PC-9 (cell line): Measurements from ENCODE around the gene YTHDC2. TPM values are rescaled to one million over a fixed set of nuclear protein-coding genes. Genes with fewer than 3 reads are reported as not detected.

Experiments
- BruUV-seq: library from RNA; stranded (reverse); fragments of 400-500 nt; replicated peaks from 2 replicates; lab custom pipeline; 2021; lab: Mats Ljungman, UMichigan
- CTCF ChIA-PET: fragments of 300-600 bp; sonication (Branson Sonifier 250); formaldehyde crosslinking; loops from one replicate; lab custom pipeline; 2022; ENCODE audit warnings: antibody characterized with exemption; lab: Charles Lee
- POLR2A ChIA-PET: fragments of 300-600 bp; sonication (Branson Sonifier 250); formaldehyde crosslinking; loops from one replicate; lab custom pipeline; 2022; ENCODE audit warnings: antibody characterized with exemption; ENCODE audit not compliant: unreplicated experiment; lab: Charles Lee
- DNase-seq, 2 experiments: peaks; one replicate each; pipeline versions ENCODE4 v3.0.0 to v3.0.0-alpha.2; 2015 to 2022; ENCODE audit warnings: mixed read lengths in 1 of 2
- H2AFZ ChIP-seq: fragments of 200-600 bp; sonication (generic); 2 replicates; pipeline ENCODE4 v1.8.1; 2017; ENCODE audit warnings: antibody characterized with exemption
- H3F3A ChIP-seq: fragments of 200-600 bp; sonication (generic); 2 replicates; pipeline ENCODE4 v1.8.1; 2017; ENCODE audit warnings: antibody characterized with exemption, mild to moderate bottlenecking, low read depth; ENCODE audit not compliant: insufficient read depth
- H3K27ac ChIP-seq: fragments of 200-600 bp; sonication (generic); 2 replicates; pipeline ENCODE4 v1.6.1; 2016; ENCODE audit warnings: mixed run types
- H3K27me3 ChIP-seq: fragments of 200-600 bp; sonication (generic); 2 replicates; pipeline ENCODE4 v1.6.1; 2016; ENCODE audit warnings: low read depth, mixed run types; ENCODE audit not compliant: insufficient read depth
- H3K36me3 ChIP-seq: fragments of 200-600 bp; sonication (generic); 2 replicates; pipeline ENCODE4 v1.6.1; 2016; ENCODE audit warnings: low read depth, mixed run types
- H3K4me1 ChIP-seq: fragments of 200-600 bp; sonication (generic); replicated peaks from 2 replicates; pipeline ENCODE4 v1.6.1; 2016; ENCODE audit warnings: mixed run types; ENCODE audit not compliant: insufficient read depth
- H3K4me2 ChIP-seq: fragments of 200-600 bp; sonication (generic); 2 replicates; pipeline ENCODE4 v1.6.1; 2017; ENCODE audit warnings: mixed run types
- H3K4me3 ChIP-seq: fragments of 200-600 bp; sonication (generic); 2 replicates; pipeline ENCODE4 v1.6.1; 2016; ENCODE audit warnings: mixed run types
- H3K79me2 ChIP-seq: fragments of 200-600 bp; sonication (generic); 2 replicates; pipeline ENCODE4 v1.6.1; 2017; ENCODE audit warnings: low read depth, mixed run types
- H3K9me2 ChIP-seq: fragments of 200-600 bp; sonication (generic); 2 replicates; pipeline ENCODE4 v1.8.1; 2017; ENCODE audit warnings: mild to moderate bottlenecking; ENCODE audit not compliant: insufficient read depth
- H3K9me3 ChIP-seq: fragments of 200-600 bp; sonication (generic); 2 replicates; pipeline ENCODE4 v1.8.1; 2016; ENCODE audit warnings: low read depth; ENCODE audit not compliant: insufficient read depth
- H4K20me1 ChIP-seq: fragments of 200-600 bp; sonication (generic); 2 replicates; pipeline ENCODE4 v1.8.1; 2017; ENCODE audit not compliant: insufficient read depth
- EZH2 ChIP-seq: fragments of 200-600 bp; sonication (generic); IDR thresholded peaks from 2 replicates; pipeline ENCODE4 v1.8.0; 2017; ENCODE audit warnings: antibody characterized with exemption, low read depth
- intact Hi-C: fragments of 100-400 bp; cut with micrococcal nuclease; formaldehyde crosslinking; loops from one replicate; pipeline ENCODE4 v1.10.0; 2022; ENCODE audit not compliant: unreplicated experiment
- total RNA-seq: library from RNA; stranded (reverse); gene quantifications from 2 replicates; pipeline ENCODE4 v1.2.3, GENCODE V29; 2021
- TF ChIP-seq, protein P1 (sequence below): fragments of 200-600 bp; sonication (generic); conservative IDR thresholded peaks from 2 replicates; pipeline ENCODE4 v1.6.1; 2017; ENCODE audit warnings: mixed run types, antibody characterized with exemption, mild to moderate bottlenecking, moderate library complexity

The YTHDC2 gene
- total RNA-seq, 1 experiment from 2014 or later = 14.9 TPM

DNA sequence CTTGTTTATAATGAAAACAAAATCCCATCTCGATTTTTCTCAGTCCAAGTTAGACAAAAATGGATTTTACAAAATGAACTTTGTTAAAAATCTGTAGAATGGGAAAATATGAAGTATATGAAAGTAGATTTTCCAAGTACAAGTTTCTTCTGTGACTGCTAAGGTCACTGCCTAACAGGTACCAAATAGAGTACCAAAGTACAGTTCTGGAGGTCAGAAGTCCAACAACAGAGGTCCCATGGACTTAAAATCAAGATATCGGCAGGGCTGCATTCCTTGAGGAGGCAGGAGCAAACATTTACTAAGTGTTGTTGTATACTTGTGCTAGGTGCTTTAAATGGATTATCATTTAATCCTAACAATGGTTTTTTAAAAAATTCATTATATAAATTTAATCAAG, 5.9 kb downstream of the YTHDC2 start:
- TF ChIP-seq, protein P1, sequence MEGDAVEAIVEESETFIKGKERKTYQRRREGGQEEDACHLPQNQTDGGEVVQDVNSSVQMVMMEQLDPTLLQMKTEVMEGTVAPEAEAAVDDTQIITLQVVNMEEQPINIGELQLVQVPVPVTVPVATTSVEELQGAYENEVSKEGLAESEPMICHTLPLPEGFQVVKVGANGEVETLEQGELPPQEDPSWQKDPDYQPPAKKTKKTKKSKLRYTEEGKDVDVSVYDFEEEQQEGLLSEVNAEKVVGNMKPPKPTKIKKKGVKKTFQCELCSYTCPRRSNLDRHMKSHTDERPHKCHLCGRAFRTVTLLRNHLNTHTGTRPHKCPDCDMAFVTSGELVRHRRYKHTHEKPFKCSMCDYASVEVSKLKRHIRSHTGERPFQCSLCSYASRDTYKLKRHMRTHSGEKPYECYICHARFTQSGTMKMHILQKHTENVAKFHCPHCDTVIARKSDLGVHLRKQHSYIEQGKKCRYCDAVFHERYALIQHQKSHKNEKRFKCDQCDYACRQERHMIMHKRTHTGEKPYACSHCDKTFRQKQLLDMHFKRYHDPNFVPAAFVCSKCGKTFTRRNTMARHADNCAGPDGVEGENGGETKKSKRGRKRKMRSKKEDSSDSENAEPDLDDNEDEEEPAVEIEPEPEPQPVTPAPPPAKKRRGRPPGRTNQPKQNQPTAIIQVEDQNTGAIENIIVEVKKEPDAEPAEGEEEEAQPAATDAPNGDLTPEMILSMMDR = no peak
- TF ChIP-seq EZH2 = no peak
- Histone ChIP-seq H3K36me3 (peaks cover 10% of the 10 kb centered on the region; the same call in 1 of the 2 replicates), H4K20me1 (no peaks in the 10 kb centered on the region), H3K4me1 (peaks cover 10% of the 10 kb centered on the region), H3K27ac (no peak overlapping the region), H2AFZ (no peak overlapping the region), H3K4me3 (no peak overlapping the region), H3K4me2 (no peak overlapping the region), H3K79me2 (peaks cover 15% of the 10 kb centered on the region), H3K27me3 (no peaks in the 10 kb centered on the region), H3K9me2 (no peaks in the 10 kb centered on the region), H3K9me3 (no peaks in the 10 kb centered on the region), H3F3A (peaks cover 8% of the 10 kb centered on the region; the same call in 1 of the 2 replicates)
- ChIA-PET POLR2A (no interaction called here), CTCF (no interaction called here)
- intact Hi-C loops = no loop called here
- no peak for DNase-seq
- BruUV-seq = no TSS peak

GRCh38 chr5:113520429-113520828, 6.9 kb downstream of the YTHDC2 start:
- H4K20me1 ChIP-seq = no peaks in the 10 kb centered on the region
- peaks cover 9% of the 10 kb centered on the region; the same call in 1 of the 2 replicates for H3K79me2 ChIP-seq
- no peak overlapping the region for H3K4me2 ChIP-seq
- no peak overlapping the region for H2AFZ ChIP-seq
- no peak overlapping the region for H3K27ac ChIP-seq
- H3K9me2 ChIP-seq = no peaks in the 10 kb centered on the region
- H3K27me3 ChIP-seq = no peaks in the 10 kb centered on the region
- H3K9me3 ChIP-seq = no peaks in the 10 kb centered on the region
- POLR2A ChIA-PET = interaction anchor here (0.7 kb wide), 1 partner anchor 1727 kb away, joined by 4 read pairs; no protein-coding TSS in a partner anchor
- H3K4me1 ChIP-seq = no peaks in the 10 kb centered on the region; the same call in 1 of the 2 replicates
- CTCF ChIA-PET = no interaction called here
- TF ChIP-seq, protein P1 = no peak
- TF ChIP-seq EZH2 = no peak
- H3K4me3 ChIP-seq = no peak overlapping the region
- DNase-seq = no peak
- intact Hi-C loops = no loop called here
- H3K36me3 ChIP-seq = peaks cover 10% of the 10 kb centered on the region; the same call in 1 of the 2 replicates
- peaks cover 8% of the 10 kb centered on the region; the same call in 1 of the 2 replicates for H3F3A ChIP-seq
- BruUV-seq = no TSS peak

- intact Hi-C loops = no loop called here
- Histone ChIP-seq H3K4me3 (no peak overlapping the region), H3K36me3 (peaks cover 5% of the 10 kb centered on the region; the same call in 1 of the 2 replicates), H3K27me3 (no peaks in the 10 kb centered on the region), H3K4me2 (no peak overlapping the region), H3K27ac (no peak overlapping the region), H3K79me2 (peaks cover 5% of the 10 kb centered on the region; the same call in 1 of the 2 replicates), H3F3A (peaks cover 8% of the 10 kb centered on the region; the same call in 1 of the 2 replicates), H2AFZ (no peak overlapping the region), H3K9me2 (no peaks in the 10 kb centered on the region), H3K4me1 (no peaks in the 10 kb centered on the region), H4K20me1 (no peaks in the 10 kb centered on the region), H3K9me3 (no peaks in the 10 kb centered on the region)
- no peak for DNase-seq
- POLR2A ChIA-PET = interaction anchor here (0.7 kb wide), 1 partner anchor 1726 kb away, joined by 4 read pairs; no protein-coding TSS in a partner anchor
- TF ChIP-seq, protein P1 = no peak
- no peak for TF ChIP-seq EZH2
- CTCF ChIA-PET = no interaction called here
- no TSS peak for BruUV-seq
Observed at GRCh38 chr5:113520899-113521298, 7.4 kb downstream of the YTHDC2 start.
